ENCODE measurements around the gene NEGR1. TPM values are rescaled to one million over a fixed set of nuclear protein-coding genes. Genes with fewer than 3 reads are reported as not detected.

Gene NEGR1
- total RNA-seq, 1 experiment from 2014 or later: 0.05 TPM

DNA sequence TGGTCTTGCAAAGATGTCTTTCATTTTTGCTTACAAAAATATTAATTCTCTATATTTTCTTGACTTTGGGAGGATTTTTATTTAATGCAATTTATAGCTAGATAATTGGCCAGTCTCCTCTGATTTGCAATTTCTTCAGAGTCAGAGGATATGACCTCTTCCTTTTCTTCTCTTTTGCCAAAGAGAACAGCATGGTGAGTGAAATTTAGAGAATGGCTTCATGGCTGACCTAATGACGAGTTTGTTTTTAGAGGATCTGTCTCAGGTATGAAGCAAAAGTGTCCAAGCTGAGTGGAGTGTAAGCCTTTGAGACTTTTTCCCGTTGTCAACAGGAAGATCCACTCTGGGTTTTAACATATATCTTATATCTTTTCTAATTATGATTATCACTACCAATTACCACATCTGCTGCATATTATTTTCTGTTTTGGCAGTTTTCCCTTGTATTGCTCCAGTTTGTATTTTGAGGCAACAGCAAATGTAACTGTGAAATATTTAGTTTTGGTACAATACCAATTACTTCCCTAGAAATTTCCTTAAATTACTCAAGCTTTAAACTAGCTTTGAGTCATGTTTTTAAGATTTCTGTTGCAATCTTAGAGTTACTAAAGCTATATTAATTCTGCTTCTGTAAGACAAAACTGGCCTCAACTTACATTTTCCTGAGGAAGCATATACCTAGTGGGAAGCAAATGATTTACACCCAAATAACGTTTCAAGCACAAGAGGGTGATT, 868.7 kb downstream of the NEGR1 start:
- Histone ChIP-seq H3K79me2 (ENCODE audit: insufficient read depth, low read length) (no peaks in the 10 kb centered on the region), H4K20me1 (ENCODE audit: insufficient read depth) (no peaks in the 10 kb centered on the region), H3K9ac (ENCODE audit: low read length) (no peak overlapping the region), H3K9me2 (ENCODE audit: insufficient read depth) (no peaks in the 10 kb centered on the region), H3K27me3 (ENCODE audit: insufficient read depth, low read length) (no peaks in the 10 kb centered on the region), H3K36me3 (ENCODE audit: control insufficient read depth in 1 of 2, insufficient read depth in 2 of 2, low read length in 2 of 2) (no peaks in the 10 kb centered on the region), H3K27ac (ENCODE audit: low read depth, low read length) (no peak overlapping the region), H3K4me2 (ENCODE audit: low read length) (no peak overlapping the region), H3K9me3 (ENCODE audit: control insufficient read depth in 1 of 2, insufficient read depth in 1 of 2, low read depth in 1 of 2, low read length in 2 of 2) (0 out of 4 replicates have a peak, but pooled peaks cover 0 to 14% of the 10 kb centered on the region in 2 experiments), H3K4me3 (replicated peaks in 1 of 2; ENCODE audit: low read depth in 1 of 2, low read length in 2 of 2) (no peak overlapping the region), H3K4me1 (ENCODE audit: control insufficient read depth in 1 of 2, insufficient read depth in 2 of 2, low read length in 2 of 2) (no peaks in the 10 kb centered on the region), H2AFZ (ENCODE audit: low read depth, low read length, poor library complexity, severe bottlenecking) (no peak overlapping the region)
- ATAC-seq (no peak), DNase-seq (ENCODE audit: low read depth, low spot score) (no peak)
- intact Hi-C loops (cut with micrococcal nuclease): no loop called here
- RAD21 ChIA-PET (ENCODE audit: low non-redundant PET in 1 of 2, low total read pairs in 2 of 2, uncharacterized antibody in 2 of 2, unreplicated experiment in 2 of 2): no interaction called here
- TF ChIP-seq SP1 (IDR thresholded peaks at IDR 0.05; ENCODE audit: low read depth): no peak
- TF ChIP-seq RAD21 (IDR thresholded peaks at IDR 0.05; ENCODE audit: low read depth): no peak
- TF ChIP-seq ATF3 (IDR thresholded peaks at IDR 0.05): no peak
- TF ChIP-seq ZFX (IDR thresholded peaks at IDR 0.05): no peak
- no peak for TF ChIP-seq FOSL1 (IDR thresholded peaks at IDR 0.05; ENCODE audit: low read depth)
- TF ChIP-seq CEBPB (IDR thresholded peaks at IDR 0.05; ENCODE audit: low read depth): no peak
- no peak for TF ChIP-seq REST (IDR thresholded peaks at IDR 0.05; ENCODE audit: low read depth)
- no peak for TF ChIP-seq SIN3A (IDR thresholded peaks at IDR 0.05; ENCODE audit: low read depth)
- TF ChIP-seq, protein P1, sequence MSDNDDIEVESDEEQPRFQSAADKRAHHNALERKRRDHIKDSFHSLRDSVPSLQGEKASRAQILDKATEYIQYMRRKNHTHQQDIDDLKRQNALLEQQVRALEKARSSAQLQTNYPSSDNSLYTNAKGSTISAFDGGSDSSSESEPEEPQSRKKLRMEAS (IDR thresholded peaks at IDR 0.05): no peak
- TF ChIP-seq ELF1 (IDR thresholded peaks at IDR 0.05; ENCODE audit: borderline replicate concordance, low read depth): no peak
- TF ChIP-seq ZBTB33 (IDR thresholded peaks at IDR 0.05; ENCODE audit: extremely low read depth, insufficient replicate concordance, low read length): no peak
- no peak for TF ChIP-seq SRF (IDR thresholded peaks at IDR 0.05; ENCODE audit: low read depth)
- TF ChIP-seq, protein P2, sequence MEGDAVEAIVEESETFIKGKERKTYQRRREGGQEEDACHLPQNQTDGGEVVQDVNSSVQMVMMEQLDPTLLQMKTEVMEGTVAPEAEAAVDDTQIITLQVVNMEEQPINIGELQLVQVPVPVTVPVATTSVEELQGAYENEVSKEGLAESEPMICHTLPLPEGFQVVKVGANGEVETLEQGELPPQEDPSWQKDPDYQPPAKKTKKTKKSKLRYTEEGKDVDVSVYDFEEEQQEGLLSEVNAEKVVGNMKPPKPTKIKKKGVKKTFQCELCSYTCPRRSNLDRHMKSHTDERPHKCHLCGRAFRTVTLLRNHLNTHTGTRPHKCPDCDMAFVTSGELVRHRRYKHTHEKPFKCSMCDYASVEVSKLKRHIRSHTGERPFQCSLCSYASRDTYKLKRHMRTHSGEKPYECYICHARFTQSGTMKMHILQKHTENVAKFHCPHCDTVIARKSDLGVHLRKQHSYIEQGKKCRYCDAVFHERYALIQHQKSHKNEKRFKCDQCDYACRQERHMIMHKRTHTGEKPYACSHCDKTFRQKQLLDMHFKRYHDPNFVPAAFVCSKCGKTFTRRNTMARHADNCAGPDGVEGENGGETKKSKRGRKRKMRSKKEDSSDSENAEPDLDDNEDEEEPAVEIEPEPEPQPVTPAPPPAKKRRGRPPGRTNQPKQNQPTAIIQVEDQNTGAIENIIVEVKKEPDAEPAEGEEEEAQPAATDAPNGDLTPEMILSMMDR (IDR thresholded peaks at IDR 0.05 in 2 of 3, conservative IDR thresholded peaks at IDR 0.05 in 1 of 3; ENCODE audit: borderline replicate concordance in 1 of 3, insufficient read depth in 1 of 3, low read depth in 2 of 3, low read length in 2 of 3): no peak
- POLR2A ChIA-PET: no interaction called here
- BruUV-seq (replicated peaks): no TSS peak
- CTCF ChIA-PET: no interaction called here
